HL-60/S4 treated with phorbol 12-myristate 13-acetate at 8.2 ng/mL for 4 days and 3 days (cell line): ENCODE results near the gene CDH23.

Experiments
- in situ Hi-C: fragments of 300-500 bp; cut with MboI; formaldehyde crosslinking; loops from 2 replicates; pipeline ENCODE4 v1.15.0; 2022; ENCODE audit warnings: low sequenced_read_pairs

Gene CDH23

GRCh38 chr10:71530781-71531180 is 134.1 kb downstream of the CDH23 start:
- in situ Hi-C loops = no loop called here

- in situ Hi-C loops = no loop called here
Observed at GRCh38 chr10:71531485-71532446, 135.0 kb downstream of the CDH23 start.

- in situ Hi-C loops = no loop called here
Observed at GRCh38 chr10:71532878-71533277, 136.2 kb downstream of the CDH23 start.

GRCh38 chr10:71533936-71534335 is 137.2 kb downstream of the CDH23 start:
- in situ Hi-C loops = no loop called here

- in situ Hi-C loops = no loop called here
Observed at GRCh38 chr10:71534568-71535194, 138.0 kb downstream of the CDH23 start.

- in situ Hi-C loops = no loop called here
Observed at GRCh38 chr10:71536332-71536731, 139.6 kb downstream of the CDH23 start.

GRCh38 chr10:71537125-71537524 is 140.4 kb downstream of the CDH23 start:
- in situ Hi-C loops = no loop called here

GRCh38 chr10:71537681-71538080 is 141.0 kb downstream of the CDH23 start:
- in situ Hi-C loops = no loop called here

- in situ Hi-C loops = no loop called here
Observed at GRCh38 chr10:71538608-71539260, 142.0 kb downstream of the CDH23 start.

- in situ Hi-C loops = no loop called here
Observed at GRCh38 chr10:71539442-71540118, 142.9 kb downstream of the CDH23 start.

- in situ Hi-C loops = no loop called here
Observed at GRCh38 chr10:71542478-71542877, 145.8 kb downstream of the CDH23 start.

- in situ Hi-C loops = no loop called here
Observed at GRCh38 chr10:71543608-71544170, 147.0 kb downstream of the CDH23 start.

- in situ Hi-C loops = no loop called here
Observed at GRCh38 chr10:71545001-71545400, 148.3 kb downstream of the CDH23 start.

GRCh38 chr10:71546220-71546619 is 149.5 kb downstream of the CDH23 start:
- in situ Hi-C loops = no loop called here

GRCh38 chr10:71547312-71547711 is 150.6 kb downstream of the CDH23 start:
- in situ Hi-C loops = no loop called here

GRCh38 chr10:71547876-71548846 is 151.4 kb downstream of the CDH23 start:
- in situ Hi-C loops = no loop called here

- in situ Hi-C loops = loop anchor here (25.0 kb wide), 1 partner anchor 238 kb away; the partner anchor contains the start of gene SLC29A3
Observed at GRCh38 chr10:71549766-71550533, 153.2 kb downstream of the CDH23 start.

GRCh38 chr10:71550628-71551027 is 153.9 kb downstream of the CDH23 start:
- in situ Hi-C loops = loop anchor here (25.0 kb wide), 1 partner anchor 238 kb away; the partner anchor contains the start of gene SLC29A3

- in situ Hi-C loops = loop anchor here (25.0 kb wide), 1 partner anchor 240 kb away; the partner anchor contains the start of gene SLC29A3
Observed at GRCh38 chr10:71551970-71552369, 155.2 kb downstream of the CDH23 start.
